B cell (primary cell): ENCODE results near the gene TMBIM1.

Experiments
- CTCF ChIP-seq: fragments of 200-600 bp; IDR thresholded peaks from one replicate; pipeline ENCODE4 v1.8.0; 2022; ENCODE audit warnings: antibody characterized with exemption, mild to moderate bottlenecking
- EZH2 ChIP-seq: IDR thresholded peaks from 2 replicates; pipeline ENCODE4 v1.6.1; 2012; ENCODE audit warnings: borderline replicate concordance, low read depth, mild to moderate bottlenecking, moderate library complexity, low read length; ENCODE audit not compliant: insufficient read depth, poor library complexity, severe bottlenecking

- no peak for TF ChIP-seq CTCF
- no peak for TF ChIP-seq EZH2
Measured at GRCh38 chr2:218296847-218297246, 4.5 kb upstream of the TMBIM1 start.
